GM18498 (cell line): ENCODE data around the gene JAK3.
"Not testable (repeated sequence)": the region's sequence is repeated elsewhere in the genome, so short reads cannot be mapped to it uniquely, and the experiment has no call there.

ENCODE experiments used
- ATAC-seq: cut with Tn5 transposase; IDR thresholded peaks from one replicate; pipeline ENCODE4 v1.9.1; 2021; ENCODE audit warnings: mild to moderate bottlenecking, moderate library complexity; ENCODE audit not compliant: unreplicated experiment

JAK3 gene

GRCh38 chr19:17807731-17808316 lies 40.0 kb downstream of the JAK3 start:
- no peak for ATAC-seq

DNA sequence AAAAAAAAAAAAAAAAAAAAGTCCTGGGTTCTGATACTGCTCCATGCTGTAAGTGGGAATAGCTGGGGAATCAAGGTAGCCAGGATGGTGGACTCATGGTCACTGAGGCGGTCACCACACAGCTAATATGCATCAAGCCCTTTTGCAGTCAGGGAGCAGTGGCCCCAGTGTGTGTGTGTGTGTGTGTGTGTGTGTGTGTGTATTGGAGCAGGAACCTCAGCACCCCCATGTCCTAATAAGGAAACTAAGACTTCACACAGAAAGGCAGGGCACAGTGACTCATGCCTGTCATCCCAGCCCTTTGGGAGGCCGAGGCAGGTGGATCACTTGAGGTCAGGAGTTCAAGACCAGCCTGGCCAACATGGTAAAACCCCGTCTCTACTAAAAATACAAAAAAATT lies 40.8 kb downstream of the JAK3 start:
- ATAC-seq: no peak

GRCh38 chr19:17805427-17805826 lies 42.4 kb downstream of the JAK3 start:
- ATAC-seq: no peak

DNA sequence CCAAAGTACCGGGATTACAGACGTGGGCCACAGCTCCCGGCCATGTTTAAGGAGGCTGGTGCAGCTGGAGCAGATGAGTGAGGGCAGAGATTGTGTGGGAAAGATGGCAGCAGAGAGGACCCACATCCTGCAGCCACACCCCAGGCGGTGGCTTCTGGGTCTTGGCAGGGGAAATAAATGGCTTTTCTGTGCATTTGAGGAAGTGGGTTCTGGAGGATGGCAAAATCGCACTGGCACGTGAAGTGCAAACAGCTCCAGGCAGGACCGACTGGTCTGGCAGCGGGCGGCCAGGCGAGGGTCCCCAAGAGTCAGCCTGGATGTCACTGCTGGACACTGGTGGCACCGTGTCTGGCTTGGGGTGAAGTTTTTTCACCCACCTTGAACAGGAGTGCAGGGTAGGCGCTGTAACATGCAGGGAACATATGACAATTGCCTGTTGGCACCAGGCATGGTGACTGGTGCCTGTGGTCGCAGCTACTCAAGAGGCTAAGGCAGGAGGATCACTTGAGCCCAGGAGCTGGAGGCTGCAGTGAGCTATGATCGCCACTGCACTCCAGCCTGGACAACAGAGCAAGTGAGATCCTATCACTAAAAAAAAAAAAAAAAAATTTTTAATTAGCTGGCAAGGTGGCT lies 44.4 kb downstream of the JAK3 start:
- no peak for ATAC-seq

- no peak for ATAC-seq
These were observed 45.5 kb downstream of the JAK3 start for GRCh38 chr19:17802137-17802858.

DNA sequence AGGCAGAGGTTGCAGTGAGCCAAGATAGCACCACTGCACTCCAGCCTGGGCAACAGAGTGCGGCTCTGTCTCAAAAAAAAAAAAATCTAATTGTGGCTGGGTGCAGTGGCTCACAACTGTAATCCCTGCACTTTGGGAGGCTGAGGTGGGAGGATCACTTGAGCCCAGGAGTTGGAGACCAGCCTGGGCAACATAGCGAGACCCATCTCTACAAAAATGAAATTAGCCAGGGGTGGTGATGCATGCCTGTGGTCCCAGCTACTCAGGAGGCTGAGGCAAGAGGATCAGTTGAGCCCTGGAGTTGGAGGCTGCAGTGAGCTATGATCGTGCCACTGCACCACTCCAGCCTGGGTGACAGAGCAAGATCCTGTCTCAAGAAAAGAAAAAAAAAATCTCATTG lies 49.2 kb downstream of the JAK3 start:
- not testable (repeated sequence) for ATAC-seq

- no peak for ATAC-seq
These were observed 50.2 kb downstream of the JAK3 start for GRCh38 chr19:17797424-17798201.

- ATAC-seq: no peak
These were observed 50.9 kb downstream of the JAK3 start for GRCh38 chr19:17796838-17797423.

DNA sequence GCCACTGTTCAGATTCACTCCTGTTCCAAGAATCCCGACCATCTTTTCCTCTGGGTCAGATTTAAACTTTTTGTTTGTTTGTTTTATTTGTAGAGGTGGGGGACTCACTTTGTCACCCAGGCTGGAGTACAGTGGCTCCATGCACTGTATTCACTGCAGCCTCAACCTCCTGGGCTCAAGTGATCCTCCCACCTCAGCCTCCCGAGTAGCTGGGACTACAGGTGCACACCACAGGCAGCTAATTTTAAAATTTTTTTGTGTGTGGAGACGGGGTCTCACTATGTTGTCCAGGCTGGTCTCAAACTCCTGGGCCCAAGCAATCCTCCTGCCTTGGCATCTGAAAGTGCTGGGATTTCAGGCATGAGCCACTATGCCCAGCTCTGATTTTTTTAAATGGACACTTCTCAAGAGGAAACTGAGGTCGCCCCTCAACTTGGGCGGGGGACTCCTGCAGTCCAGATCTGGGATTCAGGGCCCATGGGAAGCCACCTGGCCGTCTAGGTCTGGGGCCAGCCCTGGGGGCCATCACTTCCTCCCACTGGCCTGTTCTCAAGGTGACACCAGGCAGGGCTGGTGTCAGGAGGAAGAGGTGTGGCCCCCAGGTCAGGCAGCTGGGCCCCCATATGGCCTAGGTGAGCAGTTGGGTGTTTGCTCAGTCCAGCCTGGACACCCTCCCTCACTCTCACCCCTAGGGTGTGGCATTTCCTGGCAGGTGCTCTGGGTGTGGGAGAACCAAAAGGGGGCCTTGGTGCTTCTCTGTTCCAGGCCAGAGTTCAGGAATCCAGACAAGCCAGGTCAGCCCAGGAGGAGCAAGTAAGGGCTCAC lies 51.6 kb downstream of the JAK3 start:
- ATAC-seq: no peak

- no peak for ATAC-seq
These were observed 52.3 kb downstream of the JAK3 start for GRCh38 chr19:17795495-17795856.

DNA sequence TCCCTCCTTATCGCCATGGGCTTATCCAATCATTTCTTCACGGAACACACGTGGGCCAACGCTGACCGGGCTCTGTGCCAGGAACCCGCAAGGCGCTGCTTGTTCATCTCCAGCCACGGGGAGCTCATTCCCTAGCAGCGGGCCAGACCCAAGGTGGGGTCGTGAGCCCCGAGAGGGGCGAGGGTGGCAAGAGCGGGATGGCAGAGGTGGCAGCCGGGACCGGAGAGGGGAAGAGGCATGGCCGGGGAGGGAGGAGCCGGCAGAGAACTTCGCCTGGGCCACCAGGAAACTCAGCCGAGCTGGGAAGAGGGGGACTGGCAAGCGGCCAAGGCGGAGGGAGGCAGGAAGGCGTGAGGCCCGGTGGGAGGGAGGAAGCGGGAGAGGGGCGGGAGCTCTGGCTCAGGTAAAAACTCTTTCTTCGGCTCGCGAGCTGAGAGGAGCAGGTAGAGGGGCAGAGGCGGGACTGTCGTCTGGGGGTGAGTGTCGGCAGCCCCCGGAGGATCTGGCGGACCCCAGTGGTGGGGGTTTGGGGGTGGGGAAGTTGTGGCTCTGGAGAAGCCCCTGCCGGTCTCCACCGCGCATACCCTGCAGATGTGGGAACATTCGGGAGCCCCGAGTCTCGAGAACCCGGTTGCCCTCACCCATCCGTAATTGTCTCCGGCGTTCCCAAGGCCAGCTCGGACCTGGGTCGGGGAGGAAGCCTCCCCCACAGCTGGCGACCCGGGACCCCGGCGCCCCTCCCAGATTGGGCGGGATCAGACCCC lies 52.9 kb downstream of the JAK3 start, which contains the start of gene B3GNT3:
TSS of gene B3GNT3 (plus strand) at position 408 of the 764 bp plus-strand sequence. CDS start 12,670 bp downstream, outside the sequence.
- ATAC-seq: no peak

DNA sequence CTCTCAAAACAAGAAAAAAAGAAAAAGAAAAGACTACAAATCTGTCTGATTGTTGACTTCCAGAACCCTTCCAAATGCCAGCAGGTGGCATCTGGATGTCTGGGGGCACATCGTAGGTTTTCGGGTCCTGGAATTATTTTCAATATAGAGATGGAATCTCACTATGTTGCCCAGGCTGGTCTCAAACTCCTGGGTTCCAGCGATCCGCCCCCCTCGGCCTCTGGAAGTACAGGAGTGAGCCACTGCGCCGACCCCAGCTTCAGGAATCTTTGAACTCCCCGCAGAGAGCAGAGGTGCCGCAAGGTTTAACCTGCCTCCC lies 53.4 kb downstream of the JAK3 start:
- ATAC-seq: no peak

- no peak for ATAC-seq
These were observed 57.6 kb downstream of the JAK3 start for GRCh38 chr19:17790059-17790780.

DNA sequence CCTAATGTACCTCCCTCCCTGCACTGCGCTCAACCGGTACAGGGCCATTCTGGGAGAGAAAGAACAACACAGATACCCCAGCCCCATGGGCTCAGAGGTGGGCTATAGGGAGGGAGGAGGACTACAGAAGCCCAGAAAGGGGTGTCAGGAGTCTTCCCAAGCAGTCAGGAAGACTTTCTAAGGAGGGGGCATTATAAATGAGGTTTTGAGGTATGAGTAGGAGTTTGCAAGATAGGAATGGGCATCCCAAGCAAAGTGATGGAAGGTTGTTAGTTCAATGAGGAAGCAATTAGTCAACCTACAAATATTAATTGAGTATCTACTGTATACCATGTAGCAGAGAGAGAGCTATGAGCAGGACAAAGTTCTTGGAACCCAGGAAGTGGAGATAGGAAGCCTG lies 59.1 kb downstream of the JAK3 start:
- ATAC-seq: no peak

DNA sequence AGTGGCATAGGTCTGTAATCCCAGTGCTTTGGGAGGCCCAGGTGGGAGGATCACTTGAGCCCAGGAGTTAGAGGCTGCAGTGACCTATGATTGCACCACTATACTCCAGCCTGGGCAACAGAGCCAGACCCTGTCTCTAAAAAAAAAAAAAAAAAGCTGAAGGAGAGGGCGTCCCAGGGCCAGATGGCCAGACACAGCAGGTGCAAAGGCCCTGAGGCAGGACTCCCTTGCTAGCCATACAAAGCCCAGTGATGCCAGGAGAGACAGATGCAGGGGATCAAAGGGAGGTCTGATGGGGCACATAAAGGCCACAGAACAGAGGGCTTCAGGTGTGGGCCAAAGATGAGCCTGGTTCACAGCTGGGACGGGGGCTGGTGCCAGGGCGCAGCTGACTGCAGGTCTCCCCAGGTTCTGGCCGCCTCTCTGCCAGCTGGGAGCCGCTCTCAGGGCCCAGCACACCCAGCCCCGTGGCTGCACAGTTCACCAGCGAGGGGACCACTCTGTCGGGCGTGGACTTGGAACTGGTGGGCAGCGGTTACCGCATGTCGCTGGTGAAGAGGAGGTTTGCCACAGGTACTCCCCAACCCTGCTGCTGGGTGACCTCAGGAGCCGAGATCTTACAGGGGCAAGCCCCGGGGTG lies 60.4 kb downstream of the JAK3 start:
- no peak for ATAC-seq

GRCh38 chr19:17784201-17785008 lies 63.4 kb downstream of the JAK3 start:
- no peak for ATAC-seq

GRCh38 chr19:17783721-17784120 lies 64.1 kb downstream of the JAK3 start:
- not testable (repeated sequence) for ATAC-seq

DNA sequence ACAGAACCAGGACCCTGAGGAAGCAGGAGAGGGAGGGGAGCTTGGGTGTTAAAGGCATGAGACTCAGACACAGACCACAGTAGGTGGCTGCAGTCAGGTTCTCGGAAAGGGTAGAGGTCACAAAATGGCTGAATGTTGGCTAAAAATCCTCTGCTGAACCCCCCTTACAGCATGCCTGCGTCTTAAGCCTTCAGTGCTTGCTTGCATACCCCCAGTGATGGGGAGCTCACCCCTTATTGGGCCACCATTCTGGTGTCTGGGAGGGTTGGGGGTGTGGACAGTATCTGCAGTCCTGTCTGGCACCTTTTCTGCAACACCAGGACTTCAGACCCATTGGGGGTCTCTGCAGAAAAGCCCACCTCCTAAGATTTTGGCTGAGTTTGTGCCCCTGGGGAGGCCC lies 67.0 kb downstream of the JAK3 start:
- no peak for ATAC-seq
